SU-DHL-6 (cell line): ENCODE measurements around the gene SH3RF1.

Experiments used
- H2AFZ ChIP-seq: fragments of 200-600 bp; sonication (generic); 2 replicates; pipeline ENCODE4 v1.6.1; 2014; ENCODE audit warnings: low read depth, mild to moderate bottlenecking, moderate library complexity, mixed read lengths, antibody characterized with exemption, low read length; ENCODE audit not compliant: severe bottlenecking
- H3F3A ChIP-seq: fragments of 200-600 bp; shearing (Covaris generic); 2 replicates; pipeline ENCODE4 v1.6.0; 2016; ENCODE audit warnings: antibody characterized with exemption, mild to moderate bottlenecking; ENCODE audit not compliant: insufficient read depth
- H3K27ac ChIP-seq: fragments of 200-600 bp; sonication (generic); 2 replicates; pipeline ENCODE4 v1.5.1; 2016; ENCODE audit warnings: low read depth, mild to moderate bottlenecking, low read length, moderate library complexity, mixed read lengths
- H3K27me3 ChIP-seq: fragments of 200-600 bp; sonication (generic), shearing (Covaris generic); 2 replicates; pipeline ENCODE4 v1.6.0; 2014; ENCODE audit warnings: mild to moderate bottlenecking, low read length
- H3K36me3 ChIP-seq: fragments of 200-600 bp; sonication (generic); 2 replicates; pipeline ENCODE4 v1.6.1; 2014; ENCODE audit warnings: mild to moderate bottlenecking, low read length, mixed read lengths
- H3K4me2 ChIP-seq: fragments of 300-600, 200-600 bp; shearing (Covaris generic), sonication (generic); 2 replicates; pipeline ENCODE4 v1.6.0; 2014; ENCODE audit warnings: low read length, low read depth, mild to moderate bottlenecking; ENCODE audit not compliant: poor library complexity, severe bottlenecking
- H3K4me3 ChIP-seq: fragments of 200-600 bp; sonication (generic); 2 replicates; pipeline ENCODE4 v1.5.1; 2014; ENCODE audit warnings: antibody characterized with exemption, low read length, mild to moderate bottlenecking, mixed read lengths; ENCODE audit not compliant: insufficient read depth, poor library complexity, severe bottlenecking
- H3K79me2 ChIP-seq: fragments of 200-600 bp; sonication (generic); 2 replicates; pipeline ENCODE4 v1.6.1; 2014; ENCODE audit warnings: mild to moderate bottlenecking, low read length, moderate library complexity; ENCODE audit not compliant: insufficient read depth
- H3K9ac ChIP-seq: fragments of 200-600 bp; sonication (generic); 2 replicates; pipeline ENCODE4 v1.7.0; 2014; ENCODE audit warnings: mild to moderate bottlenecking, low read length
- H3K9me2 ChIP-seq: fragments of 200-600 bp; sonication (generic); replicated peaks from 2 replicates; pipeline ENCODE4 v1.6.1; 2014; ENCODE audit warnings: low read length; ENCODE audit not compliant: insufficient read depth
- H3K9me3 ChIP-seq: fragments of 200-600 bp; sonication (generic); 2 replicates; pipeline ENCODE4 v1.6.1; 2014; ENCODE audit warnings: low read length, mixed read lengths; ENCODE audit not compliant: insufficient read depth
- H4K20me1 ChIP-seq: fragments of 200-600 bp; sonication (generic); 2 replicates; pipeline ENCODE4 v1.6.1; 2014; ENCODE audit warnings: low read depth, mild to moderate bottlenecking, antibody characterized with exemption, low read length, moderate library complexity, mixed read lengths
- EZH2phosphoT487 ChIP-seq: fragments of 200-600 bp; sonication (generic), shearing (Covaris generic); conservative IDR thresholded peaks from 2 replicates; pipeline ENCODE4 v1.6.1; 2018; ENCODE audit warnings: mild to moderate bottlenecking, antibody characterized with exemption, low read length, moderate library complexity, mixed read lengths
- TF ChIP-seq, protein P1 (sequence below): fragments of 200-600 bp; sonication (generic); IDR thresholded peaks from one replicate; pipeline ENCODE4 v1.5.1; 2017; ENCODE audit warnings: antibody characterized with exemption, mild to moderate bottlenecking, low read length, moderate library complexity; ENCODE audit not compliant: insufficient read depth, poor library complexity, severe bottlenecking

The SH3RF1 gene

GRCh38 chr4:169249214-169249973, 21.4 kb downstream of the SH3RF1 start:
- Histone ChIP-seq H3F3A (no peaks in the 10 kb centered on the region), H3K27me3 (no peaks in the 10 kb centered on the region), H2AFZ (no peak overlapping the region), H3K79me2 (no peaks in the 10 kb centered on the region), H3K27ac (no peak overlapping the region), H3K9me2 (no peaks in the 10 kb centered on the region), H3K9ac (no peak overlapping the region), H3K4me3 (no peak overlapping the region), H3K9me3 (no peaks in the 10 kb centered on the region), H3K36me3 (no peaks in the 10 kb centered on the region), H3K4me2 (no peak overlapping the region), H4K20me1 (no peaks in the 10 kb centered on the region)
- no peak for TF ChIP-seq EZH2phosphoT487
- TF ChIP-seq, protein P1, sequence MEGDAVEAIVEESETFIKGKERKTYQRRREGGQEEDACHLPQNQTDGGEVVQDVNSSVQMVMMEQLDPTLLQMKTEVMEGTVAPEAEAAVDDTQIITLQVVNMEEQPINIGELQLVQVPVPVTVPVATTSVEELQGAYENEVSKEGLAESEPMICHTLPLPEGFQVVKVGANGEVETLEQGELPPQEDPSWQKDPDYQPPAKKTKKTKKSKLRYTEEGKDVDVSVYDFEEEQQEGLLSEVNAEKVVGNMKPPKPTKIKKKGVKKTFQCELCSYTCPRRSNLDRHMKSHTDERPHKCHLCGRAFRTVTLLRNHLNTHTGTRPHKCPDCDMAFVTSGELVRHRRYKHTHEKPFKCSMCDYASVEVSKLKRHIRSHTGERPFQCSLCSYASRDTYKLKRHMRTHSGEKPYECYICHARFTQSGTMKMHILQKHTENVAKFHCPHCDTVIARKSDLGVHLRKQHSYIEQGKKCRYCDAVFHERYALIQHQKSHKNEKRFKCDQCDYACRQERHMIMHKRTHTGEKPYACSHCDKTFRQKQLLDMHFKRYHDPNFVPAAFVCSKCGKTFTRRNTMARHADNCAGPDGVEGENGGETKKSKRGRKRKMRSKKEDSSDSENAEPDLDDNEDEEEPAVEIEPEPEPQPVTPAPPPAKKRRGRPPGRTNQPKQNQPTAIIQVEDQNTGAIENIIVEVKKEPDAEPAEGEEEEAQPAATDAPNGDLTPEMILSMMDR, result no peak

- no peak overlapping the region for H3K4me3 ChIP-seq
- H3F3A ChIP-seq, result no peaks in the 10 kb centered on the region
- H3K79me2 ChIP-seq, result no peaks in the 10 kb centered on the region
- H2AFZ ChIP-seq, result no peak overlapping the region
- TF ChIP-seq, protein P1, result no peak
- no peak for TF ChIP-seq EZH2phosphoT487
- no peak overlapping the region for H3K9ac ChIP-seq
- no peak overlapping the region for H3K27ac ChIP-seq
- H4K20me1 ChIP-seq, result no peaks in the 10 kb centered on the region
- no peaks in the 10 kb centered on the region for H3K36me3 ChIP-seq
- no peak overlapping the region for H3K4me2 ChIP-seq
- no peaks in the 10 kb centered on the region for H3K9me3 ChIP-seq
- H3K9me2 ChIP-seq, result no peaks in the 10 kb centered on the region
- H3K27me3 ChIP-seq, result no peaks in the 10 kb centered on the region
These were observed 22.1 kb downstream of the SH3RF1 start for GRCh38 chr4:169248645-169249044.

GRCh38 chr4:169246957-169247396, 23.8 kb downstream of the SH3RF1 start:
- Histone ChIP-seq H3K4me3 (no peak overlapping the region), H3K79me2 (no peaks in the 10 kb centered on the region), H3K9me2 (no peaks in the 10 kb centered on the region), H3K4me2 (no peak overlapping the region), H3F3A (no peaks in the 10 kb centered on the region), H3K9ac (no peak overlapping the region), H2AFZ (no peak overlapping the region), H3K9me3 (no peaks in the 10 kb centered on the region), H3K36me3 (no peaks in the 10 kb centered on the region), H3K27me3 (no peaks in the 10 kb centered on the region), H4K20me1 (no peaks in the 10 kb centered on the region), H3K27ac (no peak overlapping the region)
- TF ChIP-seq, protein P1, result no peak
- no peak for TF ChIP-seq EZH2phosphoT487
